Osteoblast (primary cell): ENCODE data around the gene TM9SF1. TPM values are rescaled to one million over a fixed set of nuclear protein-coding genes. Genes with fewer than 3 reads are reported as not detected.

Experiments used
- DNase-seq: peaks from one replicate; pipeline ENCODE4 v3.0.0; 2011; ENCODE audit warnings: low spot score, mixed read lengths; ENCODE audit not compliant: insufficient read length; ENCODE audit errors: missing footprints
- H2AFZ ChIP-seq: 2 replicates; pipeline ENCODE4 v1.6.0; 2011; ENCODE audit warnings: mild to moderate bottlenecking, low read length
- H3K27ac ChIP-seq: 2 replicates; pipeline ENCODE4 v1.5.1; 2011; ENCODE audit warnings: mild to moderate bottlenecking, low read depth, low read length, moderate library complexity
- H3K27me3 ChIP-seq: 2 replicates; pipeline ENCODE4 v1.6.0; 2012; ENCODE audit warnings: mild to moderate bottlenecking, control low read depth, inconsistent platforms, low read length, moderate library complexity; ENCODE audit not compliant: insufficient read depth
- H3K36me3 ChIP-seq: 2 replicates; pipeline ENCODE4 v1.5.1; 2011; ENCODE audit warnings: mild to moderate bottlenecking, low read length, control low read depth, moderate library complexity; ENCODE audit not compliant: insufficient read depth
- H3K4me1 ChIP-seq: 2 replicates; pipeline ENCODE4 v1.5.1; 2011; ENCODE audit warnings: mild to moderate bottlenecking, low read length, control low read depth, moderate library complexity; ENCODE audit not compliant: insufficient read depth
- H3K4me2 ChIP-seq: 2 replicates; pipeline ENCODE4 v1.6.0; 2011; ENCODE audit warnings: mild to moderate bottlenecking, low read length; ENCODE audit not compliant: insufficient read depth
- H3K4me3 ChIP-seq: fragments of 200-600 bp; sonication (generic); 3 replicates; pipeline ENCODE4 v1.5.1; 2012; ENCODE audit warnings: mild to moderate bottlenecking, low read length, inconsistent platforms; ENCODE audit not compliant: insufficient read depth
- H3K79me2 ChIP-seq: 2 replicates; pipeline ENCODE4 v1.6.0; 2012; ENCODE audit warnings: mild to moderate bottlenecking, low read length, control low read depth, inconsistent platforms; ENCODE audit not compliant: insufficient read depth
- H3K9me3 ChIP-seq: 2 replicates; pipeline ENCODE4 v1.5.1; 2011; ENCODE audit warnings: low read depth, low read length, control low read depth
- H4K20me1 ChIP-seq: 2 replicates; pipeline ENCODE4 v1.6.0; 2012; ENCODE audit warnings: mild to moderate bottlenecking, low read length, control low read depth; ENCODE audit not compliant: insufficient read depth
- total RNA-seq: library from RNA; depleted of rRNA; stranded (reverse); fragments of >200 nt; gene quantifications from 2 replicates; pipeline ENCODE4 v1.2.3, GENCODE V29; 2012
- TF ChIP-seq, protein P1 (sequence below): IDR thresholded peaks from 2 replicates; pipeline ENCODE4 v1.5.1; 2011; ENCODE audit warnings: mild to moderate bottlenecking, low read depth, low read length, moderate library complexity; ENCODE audit errors: extremely low read depth

TM9SF1 gene
- total RNA-seq, 1 donor = 78.2 TPM

DNA sequence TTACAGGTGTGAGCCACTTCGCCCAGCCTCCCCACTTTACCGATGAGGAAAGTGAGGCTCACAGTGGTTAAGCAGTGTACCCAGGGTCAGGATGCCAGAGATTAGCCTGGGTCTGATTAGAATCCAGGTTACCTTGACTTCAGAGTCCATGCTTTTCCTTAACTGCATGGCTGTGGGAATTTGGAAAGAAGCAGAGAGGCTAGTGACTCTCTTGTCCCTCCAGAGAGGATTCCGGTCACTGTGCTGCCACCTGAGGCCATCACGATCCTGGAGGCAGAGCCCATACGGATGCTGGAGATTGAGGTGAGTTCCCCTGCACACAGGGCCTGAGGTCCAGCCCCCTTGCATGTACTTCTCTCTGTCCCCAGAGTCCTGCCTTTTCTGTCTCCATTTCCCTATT lies 18.6 kb downstream of the TM9SF1 start:
- H3K4me1 ChIP-seq = peaks cover 7% of the 10 kb centered on the region
- H3K9me3 ChIP-seq = no peaks in the 10 kb centered on the region
- peaks cover 42% of the 10 kb centered on the region for H3K36me3 ChIP-seq
- H4K20me1 ChIP-seq = no peaks in the 10 kb centered on the region
- H3K4me2 ChIP-seq = no peak overlapping the region
- no peak overlapping the region for H3K4me3 ChIP-seq
- TF ChIP-seq, protein P1, sequence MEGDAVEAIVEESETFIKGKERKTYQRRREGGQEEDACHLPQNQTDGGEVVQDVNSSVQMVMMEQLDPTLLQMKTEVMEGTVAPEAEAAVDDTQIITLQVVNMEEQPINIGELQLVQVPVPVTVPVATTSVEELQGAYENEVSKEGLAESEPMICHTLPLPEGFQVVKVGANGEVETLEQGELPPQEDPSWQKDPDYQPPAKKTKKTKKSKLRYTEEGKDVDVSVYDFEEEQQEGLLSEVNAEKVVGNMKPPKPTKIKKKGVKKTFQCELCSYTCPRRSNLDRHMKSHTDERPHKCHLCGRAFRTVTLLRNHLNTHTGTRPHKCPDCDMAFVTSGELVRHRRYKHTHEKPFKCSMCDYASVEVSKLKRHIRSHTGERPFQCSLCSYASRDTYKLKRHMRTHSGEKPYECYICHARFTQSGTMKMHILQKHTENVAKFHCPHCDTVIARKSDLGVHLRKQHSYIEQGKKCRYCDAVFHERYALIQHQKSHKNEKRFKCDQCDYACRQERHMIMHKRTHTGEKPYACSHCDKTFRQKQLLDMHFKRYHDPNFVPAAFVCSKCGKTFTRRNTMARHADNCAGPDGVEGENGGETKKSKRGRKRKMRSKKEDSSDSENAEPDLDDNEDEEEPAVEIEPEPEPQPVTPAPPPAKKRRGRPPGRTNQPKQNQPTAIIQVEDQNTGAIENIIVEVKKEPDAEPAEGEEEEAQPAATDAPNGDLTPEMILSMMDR = no peak
- no peaks in the 10 kb centered on the region for H3K27me3 ChIP-seq
- no peak overlapping the region for H3K27ac ChIP-seq
- DNase-seq = peak; percentile 67
- H3K79me2 ChIP-seq = no peaks in the 10 kb centered on the region
- H2AFZ ChIP-seq = no peak overlapping the region

DNA sequence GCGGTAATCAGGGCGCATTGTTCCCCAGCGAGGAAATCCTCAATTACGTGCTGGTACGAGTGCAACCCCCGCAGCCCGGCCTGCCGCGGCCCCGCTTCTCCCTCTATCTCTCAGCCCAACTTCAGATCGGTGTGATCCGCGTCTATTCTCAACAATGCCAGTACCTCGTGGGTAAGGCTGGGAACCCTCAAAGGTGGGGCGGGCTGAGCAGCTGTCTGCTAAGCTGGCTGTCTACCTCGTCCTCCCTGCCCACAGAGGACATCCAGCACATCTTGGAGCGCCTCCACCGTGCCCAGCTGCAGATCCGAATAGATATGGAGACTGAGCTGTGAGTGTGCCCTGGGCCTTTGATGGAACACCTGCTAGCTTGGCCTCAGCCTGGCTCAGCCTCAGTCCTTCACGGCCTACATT lies 22.4 kb downstream of the TM9SF1 start:
- H3K9me3 ChIP-seq = no peaks in the 10 kb centered on the region
- H3K27ac ChIP-seq = no peak overlapping the region
- no peak overlapping the region for H3K4me2 ChIP-seq
- TF ChIP-seq, protein P1 = no peak
- no peaks in the 10 kb centered on the region for H3K4me1 ChIP-seq
- peaks cover 23% of the 10 kb centered on the region for H3K36me3 ChIP-seq
- H3K4me3 ChIP-seq = no peak overlapping the region
- no peaks in the 10 kb centered on the region for H4K20me1 ChIP-seq
- no peak overlapping the region for H2AFZ ChIP-seq
- no peaks in the 10 kb centered on the region for H3K27me3 ChIP-seq
- no peaks in the 10 kb centered on the region for H3K79me2 ChIP-seq
- DNase-seq = no peak

DNA sequence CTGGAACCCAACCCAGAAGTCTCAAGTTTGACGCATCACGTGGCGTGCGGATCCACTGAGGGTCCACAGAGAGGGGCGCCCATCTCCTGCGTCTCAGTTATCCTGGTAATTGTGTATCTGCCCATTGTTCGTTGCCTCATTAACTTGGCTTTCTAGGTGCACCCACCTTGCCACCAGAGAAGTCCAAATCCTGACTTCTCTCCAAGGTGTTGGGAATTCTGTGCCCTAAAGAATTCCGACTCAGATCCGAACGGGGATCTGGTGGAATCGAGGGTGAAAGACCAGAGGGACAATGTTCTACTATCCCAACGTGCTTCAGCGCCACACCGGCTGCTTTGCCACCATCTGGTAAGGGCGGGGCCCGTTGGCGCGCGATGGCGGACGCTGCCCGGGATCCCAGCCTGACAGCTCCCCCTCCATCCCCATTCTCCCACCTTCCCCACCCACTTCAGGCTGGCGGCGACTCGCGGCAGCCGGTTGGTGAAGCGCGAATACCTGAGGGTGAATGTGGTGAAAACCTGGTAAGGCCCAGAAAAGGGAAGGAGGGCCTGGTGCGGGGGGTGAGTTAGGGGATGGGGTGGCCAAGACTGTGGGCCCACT lies 22.9 kb downstream of the TM9SF1 start:
- Histone ChIP-seq H3K79me2 (no peaks in the 10 kb centered on the region), H3K27me3 (no peaks in the 10 kb centered on the region), H3K4me1 (no peaks in the 10 kb centered on the region), H4K20me1 (no peaks in the 10 kb centered on the region), H3K36me3 (peaks cover 27% of the 10 kb centered on the region), H3K4me3 (no peak overlapping the region), H2AFZ (no peak overlapping the region), H3K27ac (no peak overlapping the region), H3K4me2 (no peak overlapping the region), H3K9me3 (no peaks in the 10 kb centered on the region)
- DNase-seq = no peak
- TF ChIP-seq, protein P1 = no peak

DNA sequence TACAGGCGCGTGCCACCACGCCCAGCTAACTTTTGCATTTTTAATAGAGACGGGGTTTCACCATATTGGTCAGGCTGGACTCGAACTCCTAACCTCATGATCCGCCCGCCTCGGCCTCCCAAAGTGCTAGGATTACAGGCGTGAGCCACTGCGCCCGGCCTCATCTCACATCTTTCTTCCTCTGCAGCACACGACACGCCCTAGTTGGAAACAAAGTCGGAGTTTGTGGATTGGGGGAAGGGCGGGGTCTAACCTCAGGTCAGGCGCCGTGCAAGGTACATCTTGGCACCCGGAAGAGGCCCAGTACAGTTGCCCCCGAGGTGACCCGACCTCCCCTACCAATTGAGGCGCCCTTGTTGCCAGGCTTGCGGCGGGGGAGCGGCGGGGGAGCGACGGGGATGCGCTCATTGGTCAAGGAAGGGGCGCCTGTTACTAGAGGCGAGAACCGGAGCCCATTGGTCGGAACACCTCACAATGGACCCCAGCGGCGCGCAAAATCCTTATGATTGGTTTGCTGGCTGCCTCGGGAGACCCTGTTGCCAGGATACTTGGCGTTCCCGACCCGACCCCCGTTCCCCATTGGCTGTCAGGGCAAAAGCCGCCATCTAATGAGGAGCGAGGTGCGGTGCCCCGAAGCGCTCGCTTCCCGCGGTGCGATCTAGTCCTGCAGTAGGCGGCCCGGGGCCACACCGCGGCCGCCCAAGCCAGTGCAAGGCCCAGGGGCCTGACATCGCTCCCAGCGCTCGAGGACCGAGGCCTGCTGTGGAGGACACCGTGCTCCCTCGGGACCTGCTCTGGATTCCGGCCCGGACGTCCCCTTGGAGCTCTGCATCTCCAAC lies 23.6 kb downstream of the TM9SF1 start, which contains the start of gene REC8:
REC8 (plus strand) TSS at position 659 of the 839 bp plus-strand sequence. CDS start 473 bp downstream, outside the sequence.
- H3K36me3 ChIP-seq = peaks cover 25% of the 10 kb centered on the region
- H3K27ac ChIP-seq = no peak within 1 kb of the TSS
- H3K4me2 ChIP-seq = no peak within 1 kb of the TSS
- no peak within 1 kb of the TSS for H2AFZ ChIP-seq
- H3K4me3 ChIP-seq = no peak within 1 kb of the TSS
- DNase-seq = no peak
- no peaks in the 10 kb centered on the region for H3K79me2 ChIP-seq
- H3K9me3 ChIP-seq = no peaks in the 10 kb centered on the region
- no peaks in the 10 kb centered on the region for H3K27me3 ChIP-seq
- TF ChIP-seq, protein P1 = no peak
- no peaks in the 10 kb centered on the region for H3K4me1 ChIP-seq
- H4K20me1 ChIP-seq = no peaks in the 10 kb centered on the region
